K562 (cell line): ENCODE data around the gene ANO6. TPM values are rescaled to one million over a fixed set of nuclear protein-coding genes. Genes with fewer than 3 reads are reported as not detected.

Source experiments
- CEBPB ChIP-seq: fragments of 450-650 bp; IDR thresholded peaks from 2 replicates; pipeline ENCODE4 v1.6.1; 2016; ENCODE audit warnings: missing genetic modification characterization, missing compliant biosample characterization
- CEBPG ChIP-seq, 3 experiments: fragments of 200-800 bp in 1 of 3; sonication (Bioruptor generic) in 1 of 3; sonication (generic) in 1 of 3; formaldehyde crosslinking in 1 of 3; IDR thresholded peaks in 2 of 3; conservative IDR thresholded peaks in 1 of 3; 2 replicates each; pipeline versions ENCODE4 v1.6.1 to v1.8.0; 2016 to 2022; ENCODE audit warnings: missing compliant biosample characterization in 2 of 3, missing genetic modification characterization in 2 of 3, mild to moderate bottlenecking in 1 of 3, missing genetic modification reagents in 1 of 3
- CTBP1 ChIP-seq: fragments of 450-650 bp; IDR thresholded peaks from 2 replicates; pipeline ENCODE4 v1.6.1; 2016; ENCODE audit warnings: borderline replicate concordance
- NKRF ChIP-seq: fragments of 450-650 bp; IDR thresholded peaks from 2 replicates; pipeline ENCODE4 v1.6.1; 2016; ENCODE audit warnings: borderline replicate concordance
- NR2C1 ChIP-seq, 2 experiments: fragments of 450-650 bp; IDR thresholded peaks; 2 replicates each; pipeline ENCODE4 v1.6.1; 2017; ENCODE audit warnings: mild to moderate bottlenecking in 2 of 2, antibody characterized with exemption in 1 of 2, inconsistent platforms in 1 of 2, missing compliant biosample characterization in 1 of 2, missing genetic modification characterization in 1 of 2
- PATZ1 ChIP-seq: fragments of 250-450 bp; sonication (Bioruptor Pico); IDR thresholded peaks from 2 replicates; pipeline ENCODE4 v1.5.0; 2020; ENCODE audit warnings: mild to moderate bottlenecking, borderline replicate concordance
- SMARCA4 ChIP-seq: fragments of 450-650 bp; IDR thresholded peaks from 2 replicates; pipeline ENCODE4 v1.6.1; 2016
- TEAD2 ChIP-seq: fragments of 450-650 bp; IDR thresholded peaks from 2 replicates; pipeline ENCODE4 v1.6.1; 2016; ENCODE audit warnings: missing genetic modification characterization, control low read depth, missing compliant biosample characterization
- U2AF2 ChIP-seq: fragments of 200-400 bp; formaldehyde crosslinking; optimal IDR thresholded peaks from 2 replicates; pipeline ENCODE3; 2017; ENCODE audit warnings: low read depth, mild to moderate bottlenecking, low read length
- ZNF175 ChIP-seq: fragments of 200-800 bp; sonication (Bioruptor generic); IDR thresholded peaks from 2 replicates; pipeline ENCODE4 v1.6.1; 2016; ENCODE audit warnings: low read depth, mild to moderate bottlenecking, missing genetic modification characterization, missing compliant biosample characterization
- ZNF830 ChIP-seq: fragments of 250-450 bp; sonication (Bioruptor Pico); IDR thresholded peaks from 2 replicates; pipeline ENCODE4 v1.5.0; 2021; ENCODE audit warnings: mild to moderate bottlenecking
- polyA plus RNA-seq, 8 experiments: library from polyadenylated mRNA; depleted of rRNA in 4 of 8; stranded (reverse) in 5 of 8; unstranded in 3 of 8; fragments of >200 nt; fragmentation: Nextera tagmentation in 2 of 8; fragmentation: Illumina TruSeq in 1 of 8; extraction: Ambion mirVana in 2 of 8; extraction: Trizol in 1 of 8; gene quantifications; 2 replicates each; pipeline versions ENCODE4 v1.2.1 to v1.2.3, GENCODE V29; 2011 to 2014; ENCODE audit warnings: inconsistent platforms in 1 of 8, missing spikeins in 1 of 8
- total RNA-seq, 7 experiments: library from RNA; depleted of rRNA in 6 of 7; stranded (reverse); fragments of >200 nt in 6 of 7; fragmentation: Illumina TruSeq in 2 of 7; extraction: Trizol in 2 of 7; gene quantifications; 2 replicates each; pipeline versions ENCODE4 v1.2.1 to v1.2.3, GENCODE V29; 2011 to 2021; ENCODE audit warnings: low replicate concordance in 1 of 7

The ANO6 gene
- total and polyA plus RNA-seq, 9 of the 15 experiments (the other 6 are each of a cell fraction or from before 2014, with no cell fraction given) = 3.5 to 24.7 (median 20.3) TPM

- no peak for TF ChIP-seq NKRF
- TF ChIP-seq SMARCA4 = peak; percentile 41; the same call in 1 of the 2 replicates
- no peak; the same call in 1 of the 2 replicates for TF ChIP-seq NR2C1 (IDR thresholded peaks at IDR 0.05)
- peak; percentile 69 for TF ChIP-seq NR2C1 (tag; IDR thresholded peaks at IDR 0.05)
- 0 out of 2 replicates have a peak, but pooled peaks have one; percentile 37 for TF ChIP-seq ZNF175 (CRISPR knock-in tag)
- TF ChIP-seq CEBPG (CRISPR knock-in tag; IDR thresholded peaks at IDR 0.05) = peak; percentile 72
- TF ChIP-seq CEBPG (tag; conservative IDR thresholded peaks at IDR 0.05 in 1 of 2, IDR thresholded peaks at IDR 0.05 in 1 of 2) = peak; percentile 89 to 94
- 0 out of 2 replicates have a peak, but pooled peaks have one; percentile 9 for TF ChIP-seq TEAD2 (tag)
- TF ChIP-seq U2AF2 = no peak
- peak; percentile 56; the same call in 1 of the 2 replicates for TF ChIP-seq CTBP1
- peak; percentile 41 for TF ChIP-seq CEBPB (tag)
- TF ChIP-seq PATZ1 = 0 out of 2 replicates have a peak, but pooled peaks have one; percentile 10
- peak; percentile 33; the same call in 1 of the 2 replicates for TF ChIP-seq ZNF830 (CRISPR knock-in tag)
Observed at GRCh38 chr12:45260104-45260815, 44.4 kb downstream of the ANO6 start (continued).
